Keratinocyte (primary cell): ENCODE measurements around the gene DEPP1. TPM values are rescaled to one million over a fixed set of nuclear protein-coding genes. Genes with fewer than 3 reads are reported as not detected.

Source experiments
- DNase-seq: peaks from one replicate; pipeline ENCODE4 v3.0.0-alpha.2; 2011; ENCODE audit warnings: low read depth, missing footprints, low spot score
- FAIRE-seq: peaks from 2 replicates; lab custom pipeline; 2011; peaks lifted over from hg19 to GRCh38; lab: Jason Lieb, UNC
- H2AFZ ChIP-seq: 2 replicates; pipeline ENCODE4 v1.6.0; 2012; ENCODE audit warnings: low read length, control low read depth, inconsistent platforms; ENCODE audit not compliant: control insufficient read depth
- H3K27ac ChIP-seq: 2 replicates; pipeline ENCODE4 v1.5.1; 2011; ENCODE audit warnings: low read length; ENCODE audit not compliant: control insufficient read depth, insufficient read depth
- H3K27me3 ChIP-seq: 3 replicates; pipeline ENCODE4 v1.6.0; 2011; ENCODE audit warnings: low read length; ENCODE audit not compliant: control insufficient read depth, insufficient read depth; ENCODE audit errors: extremely low read depth
- H3K36me3 ChIP-seq, 2 experiments: 2 replicates in 1 of 2; 3 replicates in 1 of 2; pipeline ENCODE4 v1.5.1; 2011; ENCODE audit warnings: low read length in 2 of 2, mild to moderate bottlenecking in 1 of 2; ENCODE audit not compliant: control insufficient read depth in 2 of 2, insufficient read depth in 2 of 2; ENCODE audit errors: extremely low read depth in 1 of 2
- H3K4me1 ChIP-seq: 3 replicates; pipeline ENCODE4 v1.5.1; 2011; ENCODE audit warnings: low read length; ENCODE audit not compliant: control insufficient read depth, insufficient read depth; ENCODE audit errors: extremely low read depth
- H3K4me2 ChIP-seq: 3 replicates; pipeline ENCODE4 v1.6.0; 2011; ENCODE audit warnings: low read depth, low read length; ENCODE audit not compliant: control insufficient read depth, insufficient read depth; ENCODE audit errors: extremely low read depth
- H3K4me3 ChIP-seq, 3 experiments: fragments of 200-600 bp in 1 of 3; sonication (generic) in 1 of 3; 2 replicates in 2 of 3; 3 replicates in 1 of 3; pipeline ENCODE4 v1.5.1; 2011 to 2016; ENCODE audit warnings: low read length in 3 of 3, mild to moderate bottlenecking in 3 of 3, control low read depth in 2 of 3, inconsistent platforms in 1 of 3, low read depth in 1 of 3, mixed read lengths in 1 of 3, mixed run types in 1 of 3, moderate library complexity in 1 of 3; ENCODE audit not compliant: control insufficient read depth in 2 of 3, insufficient read depth in 2 of 3; ENCODE audit errors: extremely low read depth in 1 of 3
- H3K79me2 ChIP-seq: 2 replicates; pipeline ENCODE4 v1.6.0; 2012; ENCODE audit warnings: low read length; ENCODE audit not compliant: control insufficient read depth, insufficient read depth
- H3K9ac ChIP-seq: 3 replicates; pipeline ENCODE4 v1.6.0; 2011; ENCODE audit warnings: low read length; ENCODE audit not compliant: control insufficient read depth, insufficient read depth; ENCODE audit errors: extremely low read depth
- H3K9me1 ChIP-seq: 3 replicates; pipeline ENCODE4 v1.6.0; 2011; ENCODE audit warnings: low read length; ENCODE audit not compliant: control insufficient read depth, insufficient read depth; ENCODE audit errors: extremely low read depth
- H3K9me3 ChIP-seq: 2 replicates; pipeline ENCODE4 v1.5.1; 2012; ENCODE audit warnings: low read depth, low read length; ENCODE audit not compliant: control insufficient read depth
- H4K20me1 ChIP-seq: 3 replicates; pipeline ENCODE4 v1.6.0; 2011; ENCODE audit warnings: low read length; ENCODE audit not compliant: control insufficient read depth, insufficient read depth; ENCODE audit errors: extremely low read depth
- EZH2 ChIP-seq: IDR thresholded peaks from one replicate; pipeline ENCODE4 v1.6.1; 2012; ENCODE audit warnings: inconsistent platforms, mild to moderate bottlenecking, low read length, moderate library complexity
- dilution Hi-C: fragments of 300-500 bp; cut with MboI; formaldehyde crosslinking; loops from one replicate; pipeline ENCODE4 v1.7.0; 2020; ENCODE audit warnings: low sequenced_read_pairs; ENCODE audit not compliant: extremely low pct_ligation_motif_present
- polyA plus RNA-seq, 5 experiments: library from polyadenylated mRNA; depleted of rRNA in 3 of 5; stranded (reverse) in 3 of 5; stranded (forward) in 1 of 5; unstranded in 1 of 5; fragments of >200 nt; gene quantifications; 1 replicate in 1 of 5; 2 replicates in 3 of 5; 3 replicates in 1 of 5; pipeline versions ENCODE4 v1.2.1 to v1.2.3, GENCODE V29; 2011 to 2012; ENCODE audit warnings: missing spikeins in 2 of 5, low read depth in 1 of 5, low replicate concordance in 1 of 5
- TF ChIP-seq, protein P1 (sequence below), 3 experiments: IDR thresholded peaks in 1 of 3; conservative IDR thresholded peaks in 1 of 3; optimal IDR thresholded peaks in 1 of 3; 2 replicates in 2 of 3; 3 replicates in 1 of 3; pipeline versions ENCODE3 to v1.5.1; 2011; ENCODE audit warnings: low read length in 3 of 3, mild to moderate bottlenecking in 3 of 3, moderate library complexity in 2 of 3, control low read depth in 1 of 3, inconsistent platforms in 1 of 3; ENCODE audit not compliant: insufficient read depth in 2 of 3; ENCODE audit errors: extremely low read depth in 1 of 3

The DEPP1 gene
- polyA plus RNA-seq, 1 donor (not counting 4 experiments of a cell fraction or from before 2014, with no cell fraction given) = 1.2 TPM

DNA sequence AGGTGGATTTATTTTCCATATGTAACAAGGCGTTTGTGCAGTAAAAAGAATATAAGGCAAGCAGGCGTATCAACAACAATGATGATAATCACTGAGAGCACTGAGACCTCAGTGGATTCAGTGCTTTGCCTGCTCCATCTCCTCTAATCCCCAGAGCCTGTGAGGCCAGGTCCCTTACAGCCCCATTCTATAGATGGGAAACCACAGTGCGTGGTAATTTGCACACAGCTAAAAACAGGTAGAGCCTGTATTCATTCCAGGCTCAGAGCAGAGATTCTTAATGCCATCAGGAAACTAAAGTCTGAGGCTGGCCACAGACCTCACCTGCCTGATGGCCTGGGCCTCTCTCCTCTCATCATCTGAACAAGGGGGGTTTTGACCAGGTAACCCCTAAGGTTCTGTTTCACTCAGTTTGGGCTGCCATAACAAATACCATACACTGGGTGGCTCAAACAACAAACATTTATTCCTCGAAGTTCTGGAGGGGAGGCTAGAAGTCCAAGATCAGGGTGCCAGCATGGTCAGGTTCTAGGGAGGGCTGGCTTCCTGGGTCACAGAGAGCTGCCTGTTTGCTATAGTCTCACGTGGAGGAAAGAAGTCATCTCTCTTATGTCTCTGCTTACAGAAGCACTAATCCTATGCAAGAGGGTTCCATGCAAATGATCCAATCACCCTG is 29.3 kb downstream of the DEPP1 start:
- TF ChIP-seq, protein P1, sequence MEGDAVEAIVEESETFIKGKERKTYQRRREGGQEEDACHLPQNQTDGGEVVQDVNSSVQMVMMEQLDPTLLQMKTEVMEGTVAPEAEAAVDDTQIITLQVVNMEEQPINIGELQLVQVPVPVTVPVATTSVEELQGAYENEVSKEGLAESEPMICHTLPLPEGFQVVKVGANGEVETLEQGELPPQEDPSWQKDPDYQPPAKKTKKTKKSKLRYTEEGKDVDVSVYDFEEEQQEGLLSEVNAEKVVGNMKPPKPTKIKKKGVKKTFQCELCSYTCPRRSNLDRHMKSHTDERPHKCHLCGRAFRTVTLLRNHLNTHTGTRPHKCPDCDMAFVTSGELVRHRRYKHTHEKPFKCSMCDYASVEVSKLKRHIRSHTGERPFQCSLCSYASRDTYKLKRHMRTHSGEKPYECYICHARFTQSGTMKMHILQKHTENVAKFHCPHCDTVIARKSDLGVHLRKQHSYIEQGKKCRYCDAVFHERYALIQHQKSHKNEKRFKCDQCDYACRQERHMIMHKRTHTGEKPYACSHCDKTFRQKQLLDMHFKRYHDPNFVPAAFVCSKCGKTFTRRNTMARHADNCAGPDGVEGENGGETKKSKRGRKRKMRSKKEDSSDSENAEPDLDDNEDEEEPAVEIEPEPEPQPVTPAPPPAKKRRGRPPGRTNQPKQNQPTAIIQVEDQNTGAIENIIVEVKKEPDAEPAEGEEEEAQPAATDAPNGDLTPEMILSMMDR (optimal IDR thresholded peaks at IDR 0.05 in 1 of 3, IDR thresholded peaks at IDR 0.05 in 1 of 3, conservative IDR thresholded peaks at IDR 0.05 in 1 of 3; ENCODE audit: extremely low read depth in 1 of 3, insufficient read depth in 2 of 3, low read length in 3 of 3) = no peak
- TF ChIP-seq EZH2 = no peak
- no peak overlapping the region for H3K9ac ChIP-seq
- no peak overlapping the region for H3K4me3 ChIP-seq
- no peaks in the 10 kb centered on the region for H3K79me2 ChIP-seq
- H3K9me1 ChIP-seq = no peaks in the 10 kb centered on the region
- no peak overlapping the region for H2AFZ ChIP-seq
- DNase-seq (no peak), FAIRE-seq (no peak)
- no peaks in the 10 kb centered on the region for H4K20me1 ChIP-seq
- no peaks in the 10 kb centered on the region for H3K36me3 ChIP-seq
- no peaks in the 10 kb centered on the region for H3K27me3 ChIP-seq
- no peak overlapping the region for H3K27ac ChIP-seq
- H3K4me1 ChIP-seq = no peaks in the 10 kb centered on the region
- H3K9me3 ChIP-seq = no peaks in the 10 kb centered on the region
- dilution Hi-C loops = no loop called here
- H3K4me2 ChIP-seq = no peak overlapping the region

GRCh38 chr10:44948642-44949041 is 30.0 kb downstream of the DEPP1 start:
- no peak overlapping the region for H3K9ac ChIP-seq
- H3K4me2 ChIP-seq = no peak overlapping the region
- DNase-seq (no peak), FAIRE-seq (no peak)
- no peaks in the 10 kb centered on the region for H4K20me1 ChIP-seq
- TF ChIP-seq EZH2 = no peak
- H3K27ac ChIP-seq = no peak overlapping the region
- dilution Hi-C loops = no loop called here
- H3K4me3 ChIP-seq = no peak overlapping the region
- H3K27me3 ChIP-seq = no peaks in the 10 kb centered on the region
- H3K9me1 ChIP-seq = no peaks in the 10 kb centered on the region
- no peaks in the 10 kb centered on the region for H3K36me3 ChIP-seq
- no peaks in the 10 kb centered on the region for H3K79me2 ChIP-seq
- H3K4me1 ChIP-seq = no peaks in the 10 kb centered on the region
- H3K9me3 ChIP-seq = no peaks in the 10 kb centered on the region
- no peak overlapping the region for H2AFZ ChIP-seq
